GM12801 (cell line): ENCODE measurements around the gene MEIS2.

Source experiments
- CTCF ChIP-seq: IDR thresholded peaks from one replicate; pipeline ENCODE4 v1.5.1; 2011; ENCODE audit warnings: control low read depth; ENCODE audit not compliant: insufficient read length; ENCODE audit errors: extremely low read depth

Gene MEIS2

GRCh38 chr15:37137221-37137620, 36.9 kb upstream of the MEIS2 start:
- TF ChIP-seq CTCF, result no peak

- no peak for TF ChIP-seq CTCF
These were observed 36.3 kb upstream of the MEIS2 start for GRCh38 chr15:37136666-37137065.

GRCh38 chr15:37135225-37135624, 34.9 kb upstream of the MEIS2 start:
- TF ChIP-seq CTCF, result no peak

GRCh38 chr15:37134699-37135131, 34.4 kb upstream of the MEIS2 start:
- TF ChIP-seq CTCF, result no peak

- TF ChIP-seq CTCF, result no peak
These were observed 33.9 kb upstream of the MEIS2 start for GRCh38 chr15:37134244-37134643.

- no peak for TF ChIP-seq CTCF
These were observed 33.3 kb upstream of the MEIS2 start for GRCh38 chr15:37133602-37134001.

- TF ChIP-seq CTCF, result no peak
These were observed 32.6 kb upstream of the MEIS2 start for GRCh38 chr15:37132826-37133417.

- no peak for TF ChIP-seq CTCF
These were observed 31.3 kb upstream of the MEIS2 start for GRCh38 chr15:37131621-37132020.
